Neural progenitor cell (in vitro differentiated cells): Measurements from ENCODE around the gene ZSWIM4. TPM values are rescaled to one million over a fixed set of nuclear protein-coding genes. Genes with fewer than 3 reads are reported as not detected.

Experiments used
- DNase-seq: peaks from one replicate; pipeline ENCODE4 v3.0.0-alpha.2; 2016; ENCODE audit warnings: low spot score
- H2AFZ ChIP-seq: fragments of 200-600 bp; sonication (generic); replicated peaks from 2 replicates; pipeline ENCODE4 v1.6.1; 2016; ENCODE audit warnings: antibody characterized with exemption
- H3F3A ChIP-seq: fragments of 200-600 bp; sonication (generic); 2 replicates; pipeline ENCODE4 v1.6.1; 2016; ENCODE audit warnings: antibody characterized with exemption, low read depth
- H3K27ac ChIP-seq: fragments of 200-600 bp; sonication (generic); 2 replicates; pipeline ENCODE4 v1.5.1; 2016; ENCODE audit warnings: mild to moderate bottlenecking
- H3K27me3 ChIP-seq: fragments of 200-600 bp; sonication (generic); 2 replicates; pipeline ENCODE4 v1.6.1; 2016; ENCODE audit warnings: mild to moderate bottlenecking, moderate library complexity
- H3K36me3 ChIP-seq: fragments of 200-600 bp; sonication (generic); 2 replicates; pipeline ENCODE4 v1.5.1; 2016
- H3K4me1 ChIP-seq: fragments of 200-600 bp; sonication (generic); 2 replicates; pipeline ENCODE4 v1.6.1; 2016; ENCODE audit warnings: mixed run types
- H3K4me2 ChIP-seq: fragments of 200-600 bp; sonication (generic); 2 replicates; pipeline ENCODE4 v1.6.1; 2016
- H3K4me3 ChIP-seq: fragments of 200-600 bp; sonication (generic); 2 replicates; pipeline ENCODE4 v1.5.1; 2016
- H3K79me2 ChIP-seq: fragments of 200-600 bp; sonication (generic); 2 replicates; pipeline ENCODE4 v1.6.1; 2016; ENCODE audit warnings: low read depth
- H3K9ac ChIP-seq: fragments of 200-600 bp; sonication (generic); 2 replicates; pipeline ENCODE4 v1.6.1; 2016
- H3K9me3 ChIP-seq: fragments of 200-600 bp; sonication (generic); 2 replicates; pipeline ENCODE4 v1.5.1; 2016; ENCODE audit warnings: low read depth
- H4K20me1 ChIP-seq: fragments of 200-600 bp; sonication (generic); 2 replicates; pipeline ENCODE4 v1.6.1; 2016; ENCODE audit warnings: low read depth
- H3K27ac Mint-ChIP-seq: 3 replicates; pipeline ENCODE4 v1.8.0; 2021; ENCODE audit warnings: mixed read lengths
- H3K27me3 Mint-ChIP-seq: 2 replicates; pipeline ENCODE4 v1.8.0; 2022; ENCODE audit warnings: low read depth, mild to moderate bottlenecking, inconsistent platforms, moderate library complexity, mixed read lengths; ENCODE audit not compliant: insufficient read depth
- H3K36me3 Mint-ChIP-seq: 3 replicates; pipeline ENCODE4 v1.8.0; 2021; ENCODE audit warnings: mixed read lengths
- H3K4me1 Mint-ChIP-seq: 3 replicates; pipeline ENCODE4 v1.8.0; 2021; ENCODE audit warnings: mixed read lengths
- H3K4me3 Mint-ChIP-seq: 3 replicates; pipeline ENCODE4 v1.8.0; 2021; ENCODE audit warnings: mild to moderate bottlenecking, moderate library complexity, mixed read lengths
- H3K9me3 Mint-ChIP-seq: 3 replicates; pipeline ENCODE4 v1.8.0; 2020; ENCODE audit warnings: mixed read lengths
- EZH2 ChIP-seq: fragments of 200-600 bp; sonication (generic); IDR thresholded peaks from 2 replicates; pipeline ENCODE4 v1.6.1; 2017; ENCODE audit warnings: antibody characterized with exemption, mild to moderate bottlenecking, moderate library complexity
- EZH2phosphoT487 ChIP-seq: fragments of 200-600 bp; sonication (generic); IDR thresholded peaks from 2 replicates; pipeline ENCODE4 v1.6.1; 2017; ENCODE audit warnings: antibody characterized with exemption
- total RNA-seq: library from RNA; depleted of rRNA; stranded (reverse); fragments of >200 nt; gene quantifications from 2 replicates; pipeline ENCODE4 v1.2.3, GENCODE V29; 2015; ENCODE audit warnings: low replicate concordance
- TF ChIP-seq, protein P1 (sequence below): fragments of 200-600 bp; sonication (generic); IDR thresholded peaks from 2 replicates; pipeline ENCODE4 v1.5.1; 2017; ENCODE audit warnings: antibody characterized with exemption, mild to moderate bottlenecking

ZSWIM4 gene
- total RNA-seq, 1 donor from 2014 or later = 6.7 TPM

DNA sequence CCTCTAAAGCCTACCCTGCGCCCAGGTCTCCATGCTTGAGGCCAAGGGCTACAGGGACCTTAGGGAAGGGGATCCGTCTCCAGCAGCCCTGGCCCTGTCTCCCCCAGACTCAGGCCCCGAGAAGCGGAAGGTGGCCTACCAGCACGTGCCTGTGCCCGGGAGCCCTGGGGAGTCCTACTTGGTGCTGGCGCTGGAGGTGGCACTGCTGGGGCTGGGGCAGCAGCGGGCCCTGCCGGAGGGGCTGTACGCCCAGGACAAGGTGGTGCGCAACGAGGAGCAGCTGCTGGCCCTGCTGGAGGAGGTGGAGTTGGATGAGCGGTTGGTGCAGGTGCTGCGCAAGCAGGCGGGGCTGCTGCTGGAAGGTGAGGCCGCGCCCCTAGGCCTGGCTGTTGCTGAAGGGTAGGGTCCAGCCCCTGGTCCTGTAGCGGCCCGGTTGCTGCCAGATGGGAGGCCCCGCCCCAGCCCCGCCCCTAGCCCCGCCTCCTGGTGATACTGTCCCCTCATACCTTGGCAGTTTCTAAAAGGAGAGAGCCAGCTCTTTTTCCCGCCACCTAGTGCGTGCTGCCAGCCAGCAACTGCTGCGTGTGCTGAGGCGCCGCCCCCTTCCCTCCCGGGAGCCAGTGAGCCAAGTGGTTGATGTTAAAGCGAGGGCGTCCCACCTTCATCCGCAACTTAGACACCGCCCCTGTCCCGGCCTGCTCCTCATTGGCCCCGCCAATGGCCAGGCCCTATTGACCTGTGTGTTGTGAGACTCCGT lies 22.6 kb downstream of the ZSWIM4 start:
- TF ChIP-seq EZH2phosphoT487 = no peak
- no peak for TF ChIP-seq EZH2
- TF ChIP-seq, protein P1, sequence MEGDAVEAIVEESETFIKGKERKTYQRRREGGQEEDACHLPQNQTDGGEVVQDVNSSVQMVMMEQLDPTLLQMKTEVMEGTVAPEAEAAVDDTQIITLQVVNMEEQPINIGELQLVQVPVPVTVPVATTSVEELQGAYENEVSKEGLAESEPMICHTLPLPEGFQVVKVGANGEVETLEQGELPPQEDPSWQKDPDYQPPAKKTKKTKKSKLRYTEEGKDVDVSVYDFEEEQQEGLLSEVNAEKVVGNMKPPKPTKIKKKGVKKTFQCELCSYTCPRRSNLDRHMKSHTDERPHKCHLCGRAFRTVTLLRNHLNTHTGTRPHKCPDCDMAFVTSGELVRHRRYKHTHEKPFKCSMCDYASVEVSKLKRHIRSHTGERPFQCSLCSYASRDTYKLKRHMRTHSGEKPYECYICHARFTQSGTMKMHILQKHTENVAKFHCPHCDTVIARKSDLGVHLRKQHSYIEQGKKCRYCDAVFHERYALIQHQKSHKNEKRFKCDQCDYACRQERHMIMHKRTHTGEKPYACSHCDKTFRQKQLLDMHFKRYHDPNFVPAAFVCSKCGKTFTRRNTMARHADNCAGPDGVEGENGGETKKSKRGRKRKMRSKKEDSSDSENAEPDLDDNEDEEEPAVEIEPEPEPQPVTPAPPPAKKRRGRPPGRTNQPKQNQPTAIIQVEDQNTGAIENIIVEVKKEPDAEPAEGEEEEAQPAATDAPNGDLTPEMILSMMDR = no peak
- H3K9me3 Mint-ChIP-seq = no peaks in the 10 kb centered on the region
- Histone ChIP-seq H2AFZ (no peak overlapping the region), H3K4me2 (peak overlapping the region; percentile 87), H3K9ac (no peak overlapping the region), H3K79me2 (no peaks in the 10 kb centered on the region), H3K9me3 (no peaks in the 10 kb centered on the region), H3F3A (peaks cover 24% of the 10 kb centered on the region), H3K4me3 (peak overlapping the region; percentile 52), H3K36me3 (peaks cover 2% of the 10 kb centered on the region), H4K20me1 (peaks cover 18% of the 10 kb centered on the region), H3K4me1 (no peaks in the 10 kb centered on the region), H3K27ac (peak overlapping the region; percentile 41), H3K27me3 (no peaks in the 10 kb centered on the region)
- peak; percentile 94 for DNase-seq
- H3K4me1 Mint-ChIP-seq = peaks cover 7% of the 10 kb centered on the region
- no peak overlapping the region for H3K27ac Mint-ChIP-seq
- peaks cover 8% of the 10 kb centered on the region for H3K27me3 Mint-ChIP-seq
- H3K36me3 Mint-ChIP-seq = peaks cover 28% of the 10 kb centered on the region
- H3K4me3 Mint-ChIP-seq = no peak overlapping the region

DNA sequence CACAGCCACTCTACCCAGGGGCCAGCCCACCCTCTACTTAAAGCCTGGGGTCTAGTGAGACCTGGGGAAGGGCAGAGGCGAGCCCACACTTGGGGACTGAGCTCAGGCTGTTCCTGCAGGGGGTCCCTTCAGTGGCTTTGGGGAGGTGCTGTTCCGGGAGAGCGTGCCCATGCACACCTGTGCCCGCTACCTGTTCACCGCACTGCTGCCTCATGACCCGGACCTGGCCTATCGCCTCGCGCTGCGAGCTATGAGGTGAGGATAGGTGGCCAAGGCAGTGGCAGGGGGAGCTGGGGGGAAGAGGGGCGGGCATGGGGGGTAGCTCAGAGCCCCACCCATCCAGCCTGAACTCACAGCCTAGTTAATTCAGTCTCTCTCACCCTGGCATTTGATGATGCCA lies 24.0 kb downstream of the ZSWIM4 start:
- Mint-ChIP-seq H3K27ac (no peak overlapping the region), H3K4me3 (no peak overlapping the region), H3K36me3 (peaks cover 28% of the 10 kb centered on the region), H3K9me3 (no peaks in the 10 kb centered on the region), H3K27me3 (peaks cover 10% of the 10 kb centered on the region), H3K4me1 (peaks cover 7% of the 10 kb centered on the region)
- Histone ChIP-seq H3K27me3 (no peaks in the 10 kb centered on the region), H3K27ac (no peak overlapping the region), H3K79me2 (no peaks in the 10 kb centered on the region), H3K4me3 (no peak overlapping the region), H3K9ac (no peak overlapping the region), H3K36me3 (peaks cover 2% of the 10 kb centered on the region), H3K4me1 (no peaks in the 10 kb centered on the region), H3K9me3 (no peaks in the 10 kb centered on the region), H3F3A (peaks cover 24% of the 10 kb centered on the region), H3K4me2 (no peak overlapping the region), H2AFZ (no peak overlapping the region), H4K20me1 (peaks cover 18% of the 10 kb centered on the region)
- TF ChIP-seq, protein P1 = no peak
- TF ChIP-seq EZH2 (no peak), EZH2phosphoT487 (no peak)
- DNase-seq = no peak

DNA sequence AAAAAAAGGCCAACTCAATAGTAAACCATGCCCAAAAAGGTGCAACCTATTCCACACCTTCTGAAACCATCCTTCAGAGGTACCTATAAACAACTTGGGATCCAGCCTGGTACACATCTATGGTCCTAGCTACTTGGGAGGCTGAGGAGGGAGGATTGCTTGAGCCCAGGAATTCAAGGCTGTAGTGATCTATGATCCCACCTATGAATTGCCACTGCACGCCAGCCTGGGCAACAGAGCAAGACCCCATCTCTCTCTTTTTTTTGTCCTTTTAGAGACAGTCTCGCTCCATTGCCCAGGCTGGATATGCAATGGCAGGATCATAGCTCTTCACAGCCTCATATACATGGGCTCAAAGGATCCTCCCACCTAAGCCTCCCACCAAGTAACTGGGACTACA lies 26.0 kb downstream of the ZSWIM4 start:
- H3K36me3 Mint-ChIP-seq = peaks cover 29% of the 10 kb centered on the region

More for the DNA sequence above, 26.0 kb downstream of the ZSWIM4 start:
- Mint-ChIP-seq H3K27me3 (peaks cover 7% of the 10 kb centered on the region), H3K4me1 (peaks cover 12% of the 10 kb centered on the region), H3K4me3 (no peak overlapping the region), H3K27ac (no peak overlapping the region), H3K9me3 (no peaks in the 10 kb centered on the region)
- Histone ChIP-seq H3K4me1 (no peaks in the 10 kb centered on the region), H3K4me3 (no peak overlapping the region), H2AFZ (no peak overlapping the region), H3K9ac (no peak overlapping the region), H4K20me1 (peaks cover 22% of the 10 kb centered on the region), H3K4me2 (no peak overlapping the region), H3K9me3 (no peaks in the 10 kb centered on the region), H3K27me3 (no peaks in the 10 kb centered on the region), H3K36me3 (peaks cover 2% of the 10 kb centered on the region), H3F3A (peaks cover 28% of the 10 kb centered on the region), H3K27ac (no peak overlapping the region), H3K79me2 (no peaks in the 10 kb centered on the region)
- TF ChIP-seq, protein P1 = no peak
- TF ChIP-seq EZH2 (no peak), EZH2phosphoT487 (no peak)
- no peak for DNase-seq
